ENCODE data around the gene POFUT2. TPM values are rescaled to one million over a fixed set of nuclear protein-coding genes. Genes with fewer than 3 reads are reported as not detected.

Gene POFUT2
- total RNA-seq, 2 donors from 2014 or later = 49.0 to 73.3 TPM

GRCh38 chr21:45224189-45224938, 63.3 kb downstream of the POFUT2 start:
- no peaks in the 10 kb centered on the region for H3K4me1 ChIP-seq (ENCODE audit: control insufficient read depth, insufficient read depth, low read length)
- H3K9ac ChIP-seq (ENCODE audit: extremely low read depth, low read length, poor library complexity, severe bottlenecking) = no peak overlapping the region
- Mint-ChIP-seq H3K27me3 (ENCODE audit: insufficient read depth) (no peaks in the 10 kb centered on the region), H3K36me3 (ENCODE audit: low read depth) (no peaks in the 10 kb centered on the region), H3K4me1 (no peaks in the 10 kb centered on the region), H3K9me3 (no peaks in the 10 kb centered on the region), H3K27ac (no peak overlapping the region), H3K4me3 (no peak overlapping the region)
- TF ChIP-seq CTCF (conservative IDR thresholded peaks at IDR 0.05) = no peak
- no peak overlapping the region for H3K27ac ChIP-seq (ENCODE audit: low read depth, low read length)
- no peak for DNase-seq
- 92 to 95% methylated on average over 8 to 22 of the region's 24 CpGs for WGBS, 2 experiments (ENCODE audit: insufficient coverage in 1 of 2, insufficient read length in 1 of 2)
- no peaks in the 10 kb centered on the region for H3K36me3 ChIP-seq (ENCODE audit: control insufficient read depth, insufficient read depth, low read length)
- no peak overlapping the region for H3K4me3 ChIP-seq (ENCODE audit: low read length)
- H3K27me3 ChIP-seq (ENCODE audit: control insufficient read depth, insufficient read depth, low read length, poor library complexity, severe bottlenecking) = no peaks in the 10 kb centered on the region
- no peaks in the 10 kb centered on the region for H3K9me3 ChIP-seq (ENCODE audit: control insufficient read depth, low read length)

- H3K4me3 Mint-ChIP-seq = no peak overlapping the region
- H3K27me3 Mint-ChIP-seq (ENCODE audit: insufficient read depth) = no peaks in the 10 kb centered on the region
- Histone ChIP-seq H3K27ac (ENCODE audit: low read depth, low read length) (no peak overlapping the region), H3K27me3 (ENCODE audit: control insufficient read depth, insufficient read depth, low read length, poor library complexity, severe bottlenecking) (no peaks in the 10 kb centered on the region), H3K9ac (ENCODE audit: extremely low read depth, low read length, poor library complexity, severe bottlenecking) (no peak overlapping the region), H3K36me3 (ENCODE audit: control insufficient read depth, insufficient read depth, low read length) (no peaks in the 10 kb centered on the region), H3K4me3 (ENCODE audit: low read length) (no peak overlapping the region), H3K9me3 (ENCODE audit: control insufficient read depth, low read length) (no peaks in the 10 kb centered on the region), H3K4me1 (ENCODE audit: control insufficient read depth, insufficient read depth, low read length) (no peaks in the 10 kb centered on the region)
- no peak overlapping the region for H3K27ac Mint-ChIP-seq
- WGBS, 2 experiments (ENCODE audit: insufficient coverage in 1 of 2, insufficient read length in 1 of 2) = 94% methylated on average over 24 to 35 of the region's 36 CpGs
- DNase-seq = no peak
- H3K36me3 Mint-ChIP-seq (ENCODE audit: low read depth) = no peaks in the 10 kb centered on the region
- peaks cover 2% of the 10 kb centered on the region for H3K9me3 Mint-ChIP-seq
- no peaks in the 10 kb centered on the region for H3K4me1 Mint-ChIP-seq
- TF ChIP-seq CTCF (conservative IDR thresholded peaks at IDR 0.05) = no peak
Observed at GRCh38 chr21:45223236-45224185, 64.2 kb downstream of the POFUT2 start.

GRCh38 chr21:45222001-45222400, 65.7 kb downstream of the POFUT2 start:
- H3K27ac ChIP-seq (ENCODE audit: low read depth, low read length) = no peak overlapping the region
- Mint-ChIP-seq H3K4me1 (no peaks in the 10 kb centered on the region), H3K4me3 (no peak overlapping the region), H3K36me3 (ENCODE audit: low read depth) (peaks cover 2% of the 10 kb centered on the region), H3K27me3 (ENCODE audit: insufficient read depth) (no peaks in the 10 kb centered on the region), H3K27ac (no peak overlapping the region), H3K9me3 (peaks cover 12% of the 10 kb centered on the region)
- DNase-seq = no peak
- H3K9me3 ChIP-seq (ENCODE audit: control insufficient read depth, low read length) = peaks cover 4% of the 10 kb centered on the region
- no peaks in the 10 kb centered on the region for H3K27me3 ChIP-seq (ENCODE audit: control insufficient read depth, insufficient read depth, low read length, poor library complexity, severe bottlenecking)
- no peak overlapping the region for H3K4me3 ChIP-seq (ENCODE audit: low read length)
- H3K36me3 ChIP-seq (ENCODE audit: control insufficient read depth, insufficient read depth, low read length) = no peaks in the 10 kb centered on the region
- H3K9ac ChIP-seq (ENCODE audit: extremely low read depth, low read length, poor library complexity, severe bottlenecking) = no peak overlapping the region
- 94 to 100% methylated on average over 3 to 15 of the region's 15 CpGs for WGBS, 2 experiments (ENCODE audit: insufficient coverage in 1 of 2, insufficient read length in 1 of 2)
- no peaks in the 10 kb centered on the region for H3K4me1 ChIP-seq (ENCODE audit: control insufficient read depth, insufficient read depth, low read length)
- TF ChIP-seq CTCF (conservative IDR thresholded peaks at IDR 0.05) = no peak

All from endodermal cell (in vitro differentiated cells).